ENCODE measurements around the gene MTMR10. TPM values are rescaled to one million over a fixed set of nuclear protein-coding genes. Genes with fewer than 3 reads are reported as not detected.

Gene MTMR10
- total RNA-seq, 2 experiments from 2014 or later, result 41.2 to 42.0 TPM

- ChIA-PET CTCF (no interaction called here), POLR2A (no interaction called here)
- Histone ChIP-seq H3K4me3 (ENCODE audit: low read length) (no peak overlapping the region), H3K4me1 (ENCODE audit: insufficient read depth, low read length) (no peaks in the 10 kb centered on the region), H3K27ac (ENCODE audit: low read depth in 1 of 2, low read length in 2 of 2) (no peak overlapping the region), H3K9me3 (ENCODE audit: control insufficient read depth in 1 of 2, insufficient read depth in 1 of 2, low read length in 2 of 2) (no peaks in the 10 kb centered on the region), H3K27me3 (ENCODE audit: control insufficient read depth in 1 of 2, insufficient read depth in 2 of 2, low read length in 2 of 2) (no peaks in the 10 kb centered on the region), H3K36me3 (ENCODE audit: insufficient read depth, low read length) (peaks cover 80% of the 10 kb centered on the region)
- Mint-ChIP-seq H3K4me3 (no peak overlapping the region), H3K36me3 (ENCODE audit: low read depth) (peaks cover 89% of the 10 kb centered on the region), H3K27ac (no peak overlapping the region), H3K9me3 (no peaks in the 10 kb centered on the region), H3K4me1 (ENCODE audit: low read depth) (no peaks in the 10 kb centered on the region), H3K27me3 (no peaks in the 10 kb centered on the region)
- DNase-seq (no peak), ATAC-seq (ENCODE audit: poor library complexity) (no peak)
- no peak for TF ChIP-seq CTCF (IDR thresholded peaks at IDR 0.05)
- intact Hi-C loops (cut with DNase I, micrococcal nuclease), result loop anchor here in 1 of 2 experiments (2.0 to 10.0 kb wide), 2 partner anchors 15 to 259 kb away; no protein-coding TSS in a partner anchor
Observed at GRCh38 chr15:30923429-30923828, 68.0 kb downstream of the MTMR10 start.

GRCh38 chr15:30922480-30923311 lies 68.7 kb downstream of the MTMR10 start:
- intact Hi-C loops (cut with DNase I, micrococcal nuclease), result loop anchor here in 1 of 2 experiments (2.0 to 10.0 kb wide), 2 partner anchors 14 to 258 kb away; no protein-coding TSS in a partner anchor
- ChIA-PET POLR2A (no interaction called here), CTCF (no interaction called here)
- H3K9me3 ChIP-seq (ENCODE audit: control insufficient read depth in 1 of 2, insufficient read depth in 1 of 2, low read length in 2 of 2), result no peaks in the 10 kb centered on the region
- H3K27me3 ChIP-seq (ENCODE audit: control insufficient read depth in 1 of 2, insufficient read depth in 2 of 2, low read length in 2 of 2), result no peaks in the 10 kb centered on the region
- Mint-ChIP-seq H3K27me3 (no peaks in the 10 kb centered on the region), H3K27ac (no peak overlapping the region), H3K4me3 (no peak overlapping the region), H3K9me3 (no peaks in the 10 kb centered on the region), H3K4me1 (ENCODE audit: low read depth) (no peaks in the 10 kb centered on the region), H3K36me3 (ENCODE audit: low read depth) (peaks cover 89% of the 10 kb centered on the region)
- TF ChIP-seq CTCF (IDR thresholded peaks at IDR 0.05), result no peak
- no peak overlapping the region for H3K27ac ChIP-seq (ENCODE audit: low read depth in 1 of 2, low read length in 2 of 2)
- ATAC-seq (ENCODE audit: poor library complexity), result no peak
- no peak overlapping the region for H3K4me3 ChIP-seq (ENCODE audit: low read length)
- peaks cover 81% of the 10 kb centered on the region for H3K36me3 ChIP-seq (ENCODE audit: insufficient read depth, low read length)
- no peak for DNase-seq
- H3K4me1 ChIP-seq (ENCODE audit: insufficient read depth, low read length), result no peaks in the 10 kb centered on the region

- Histone ChIP-seq H3K9me3 (ENCODE audit: control insufficient read depth in 1 of 2, insufficient read depth in 1 of 2, low read length in 2 of 2) (no peaks in the 10 kb centered on the region), H3K27ac (ENCODE audit: low read depth in 1 of 2, low read length in 2 of 2) (no peak overlapping the region), H3K36me3 (ENCODE audit: insufficient read depth, low read length) (peaks cover 82% of the 10 kb centered on the region), H3K4me1 (ENCODE audit: insufficient read depth, low read length) (no peaks in the 10 kb centered on the region), H3K4me3 (ENCODE audit: low read length) (no peak overlapping the region), H3K27me3 (ENCODE audit: control insufficient read depth in 1 of 2, insufficient read depth in 2 of 2, low read length in 2 of 2) (no peaks in the 10 kb centered on the region)
- Mint-ChIP-seq H3K4me3 (no peak overlapping the region), H3K27ac (no peak overlapping the region), H3K4me1 (ENCODE audit: low read depth) (peaks cover 5% of the 10 kb centered on the region), H3K36me3 (ENCODE audit: low read depth) (peaks cover 89% of the 10 kb centered on the region), H3K27me3 (no peaks in the 10 kb centered on the region), H3K9me3 (no peaks in the 10 kb centered on the region)
- intact Hi-C loops (cut with DNase I, micrococcal nuclease), result loop anchor here in 1 of 2 experiments (2.0 to 10.0 kb wide), 2 partner anchors 13 to 257 kb away; no protein-coding TSS in a partner anchor
- ATAC-seq (ENCODE audit: poor library complexity), result no peak
- DNase-seq, result no peak
- ChIA-PET CTCF (no interaction called here), POLR2A (no interaction called here)
- TF ChIP-seq CTCF (IDR thresholded peaks at IDR 0.05), result no peak
Observed at GRCh38 chr15:30921781-30922479, 69.5 kb downstream of the MTMR10 start.
